Measurements from ENCODE around the gene LPP.
A peak's percentile ranks its signal among the peaks of the same experiment; 100 is the strongest.

The LPP gene

DNA sequence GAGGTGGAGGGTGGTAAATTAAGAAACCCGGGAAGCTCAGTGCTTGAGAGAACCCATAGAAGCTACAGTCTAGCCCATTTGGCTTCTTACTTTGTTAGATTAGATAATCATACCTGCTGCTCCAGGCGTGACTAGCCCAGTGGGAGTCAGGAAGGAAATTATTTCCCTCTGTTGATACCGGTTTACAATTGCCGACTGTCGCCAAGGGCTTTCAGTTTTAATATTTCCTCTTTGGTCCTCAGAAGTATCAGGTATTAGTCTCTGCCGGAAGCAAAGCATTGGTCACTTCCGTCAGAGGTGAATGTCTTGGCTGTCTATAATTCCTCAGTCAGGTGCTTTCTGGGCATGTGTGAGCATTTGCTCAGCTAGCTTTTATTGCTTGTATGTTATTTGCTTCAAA is 75.2 kb downstream of the LPP start:
- DNase-seq: no peak

DNA sequence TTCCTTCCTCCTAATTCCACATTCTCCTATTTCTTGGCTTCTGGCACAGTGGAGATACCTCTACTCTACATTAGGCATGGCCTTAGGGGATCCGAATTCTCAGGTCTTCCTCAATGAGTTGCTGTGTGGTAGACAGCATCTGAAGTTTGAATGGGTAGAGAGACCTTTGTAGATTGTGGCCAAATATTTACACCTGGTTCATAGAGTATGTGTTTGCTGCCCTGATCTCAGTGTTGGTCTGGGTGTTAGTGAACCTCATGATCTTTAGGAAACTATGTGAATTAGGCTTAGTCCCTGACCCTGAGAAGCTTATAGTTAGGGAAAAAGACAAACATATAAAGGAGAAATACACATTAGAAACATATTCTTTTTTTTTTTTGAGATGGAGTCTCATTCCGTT is 75.8 kb downstream of the LPP start:
- no peak for DNase-seq

DNA sequence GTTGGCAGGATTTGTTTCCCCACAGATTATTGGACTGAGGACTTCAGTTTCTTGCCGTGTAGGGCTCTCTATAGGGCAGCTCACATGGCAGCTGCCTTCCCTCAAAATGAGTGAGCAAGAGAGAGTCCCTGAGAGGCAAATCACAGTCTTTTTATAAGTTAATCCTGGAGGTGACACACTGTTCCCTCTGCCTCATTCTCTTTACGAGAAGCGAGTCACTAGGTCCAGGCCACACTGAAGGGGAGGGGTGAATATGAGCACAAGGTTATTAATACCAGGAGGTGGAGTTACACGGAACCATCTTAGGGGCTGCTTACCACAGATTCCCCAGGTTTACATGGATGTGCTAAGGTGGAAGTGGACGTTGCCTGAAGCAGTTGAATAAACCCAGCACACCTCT is 77.0 kb downstream of the LPP start:
- no peak for DNase-seq

DNA sequence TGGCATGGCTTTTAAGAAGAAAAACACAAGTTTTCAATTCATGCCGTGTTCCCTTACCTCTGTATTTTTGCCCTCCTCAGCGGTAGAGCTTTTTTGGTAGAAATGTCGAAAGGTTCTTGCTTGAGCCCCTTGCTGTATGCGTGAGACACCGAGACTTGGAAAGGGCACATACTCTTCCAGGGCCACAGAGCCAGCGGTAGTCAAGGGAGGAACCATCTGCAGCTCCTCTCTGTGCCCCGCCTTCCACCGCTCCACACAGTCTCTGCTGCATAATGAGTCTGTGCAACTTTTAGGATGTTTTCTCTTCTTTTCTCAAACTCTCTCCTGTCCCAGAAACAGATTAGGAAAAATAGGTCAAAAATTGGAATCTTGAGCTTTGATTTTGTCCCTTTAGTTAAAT is 77.5 kb downstream of the LPP start:
- DNase-seq: no peak

DNA sequence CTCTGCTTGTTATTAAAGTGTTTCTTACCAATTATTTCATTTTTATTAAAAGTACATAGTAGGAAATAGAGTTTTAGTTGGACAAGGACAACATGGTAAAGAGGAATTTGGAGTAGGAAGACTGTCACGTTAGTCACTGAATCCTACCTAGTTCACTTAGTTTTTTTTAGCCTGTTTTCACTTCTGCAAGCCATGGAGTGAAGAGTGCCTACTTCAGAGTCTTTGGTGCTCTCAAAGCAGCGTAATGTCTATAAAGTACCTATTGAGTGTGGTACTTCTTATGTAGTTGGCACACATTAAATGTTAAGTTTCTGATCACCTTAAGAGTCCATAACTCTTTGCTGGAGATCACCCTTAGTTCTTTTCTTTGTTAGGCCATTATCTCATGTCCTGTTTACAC is 78.7 kb downstream of the LPP start:
- no peak for DNase-seq

DNA sequence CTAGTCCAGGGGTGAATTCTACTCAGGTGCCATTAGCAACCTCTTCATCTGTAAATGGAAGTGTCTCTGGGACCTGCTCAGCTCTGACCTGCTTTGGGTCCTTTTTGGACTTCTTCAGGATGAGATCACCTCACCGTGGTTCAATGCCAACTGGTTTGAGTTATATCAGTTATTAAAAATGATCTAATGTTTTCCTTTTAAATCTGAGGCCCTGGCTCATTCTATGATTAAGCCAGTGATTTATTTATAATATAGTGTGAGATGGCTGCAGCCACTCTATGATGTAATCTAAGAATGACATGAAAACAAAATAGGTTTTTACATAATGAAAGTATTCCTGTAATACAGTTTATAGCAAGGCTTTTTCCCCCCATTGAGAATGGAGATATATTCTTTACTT is 79.4 kb downstream of the LPP start:
- DNase-seq: no peak

DNA sequence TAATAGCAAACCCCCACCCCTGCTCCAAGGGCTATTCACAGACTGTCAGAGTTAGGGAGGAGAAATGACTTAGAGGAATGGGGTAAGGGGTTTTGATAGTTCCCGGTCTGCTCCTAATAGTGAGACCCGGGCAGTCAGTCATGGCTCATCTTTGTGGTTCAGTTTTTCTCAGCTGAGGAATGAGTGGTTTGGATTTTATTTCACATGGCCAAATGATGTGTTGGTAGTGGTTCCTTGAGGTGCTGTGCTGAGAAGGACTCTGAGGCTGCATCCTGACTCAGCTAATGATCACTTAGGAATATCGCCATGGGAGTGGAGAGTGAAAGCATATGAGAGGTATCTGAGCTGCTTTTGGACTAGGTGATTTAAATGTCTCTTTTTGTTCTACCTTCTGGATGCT is 80.2 kb downstream of the LPP start:
- no peak for DNase-seq

DNA sequence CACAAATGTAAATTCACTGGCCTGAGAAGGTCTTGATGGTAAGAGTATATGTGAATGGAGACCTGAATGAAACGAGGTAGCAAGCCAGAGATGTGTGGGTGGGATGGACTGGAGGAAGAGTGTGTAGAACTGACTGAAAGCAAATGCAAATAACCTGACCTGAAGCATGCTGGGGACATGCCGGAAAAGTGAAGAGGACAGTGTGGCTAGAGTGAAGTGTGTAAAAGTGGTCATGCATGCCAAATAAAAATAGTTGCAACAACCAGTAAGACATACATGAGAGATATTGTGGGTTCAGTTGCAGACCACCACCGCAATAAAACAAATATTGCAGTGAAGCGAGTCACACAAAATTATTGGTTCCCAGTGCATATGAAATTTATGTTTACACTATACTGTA is 82.3 kb downstream of the LPP start:
- DNase-seq: no peak

DNA sequence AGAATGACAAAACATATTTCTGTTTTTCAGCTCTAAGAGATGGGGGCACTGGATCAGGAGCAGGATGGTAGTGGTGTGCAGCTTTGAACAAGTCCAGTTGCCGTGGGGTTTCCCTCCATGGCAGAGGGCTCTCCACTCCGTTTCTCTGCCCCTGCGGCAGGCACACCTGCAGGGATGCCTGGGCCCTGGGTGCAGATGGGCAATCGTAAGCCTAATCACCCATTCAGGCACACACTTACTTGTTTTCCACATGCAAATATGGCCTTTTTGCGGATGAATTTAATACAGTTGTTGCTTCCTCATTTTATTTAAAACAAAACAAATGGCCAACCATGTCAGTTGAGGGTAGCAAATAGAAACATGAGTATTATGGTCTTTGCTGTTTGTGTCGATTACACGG is 85.1 kb downstream of the LPP start:
- no peak for DNase-seq

DNA sequence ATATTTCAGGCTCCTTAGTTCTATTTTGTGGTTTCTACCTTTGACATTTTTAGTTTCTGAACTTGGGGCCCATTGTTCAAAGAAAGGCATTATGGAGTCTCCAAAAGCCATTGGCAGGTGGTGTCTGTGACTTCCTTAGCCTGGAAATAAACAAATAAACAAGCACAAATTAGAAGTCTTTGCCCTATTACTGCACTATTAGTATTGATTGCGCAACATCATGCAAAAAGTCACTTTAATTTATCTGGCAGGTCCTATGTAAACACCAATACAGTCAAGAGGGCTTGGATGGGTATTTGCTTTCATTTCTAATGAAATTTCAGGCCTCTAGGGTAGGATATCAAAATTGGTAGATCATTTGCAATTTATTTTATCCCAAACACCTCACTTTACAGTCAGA is 85.6 kb downstream of the LPP start:
- no peak for DNase-seq

DNA sequence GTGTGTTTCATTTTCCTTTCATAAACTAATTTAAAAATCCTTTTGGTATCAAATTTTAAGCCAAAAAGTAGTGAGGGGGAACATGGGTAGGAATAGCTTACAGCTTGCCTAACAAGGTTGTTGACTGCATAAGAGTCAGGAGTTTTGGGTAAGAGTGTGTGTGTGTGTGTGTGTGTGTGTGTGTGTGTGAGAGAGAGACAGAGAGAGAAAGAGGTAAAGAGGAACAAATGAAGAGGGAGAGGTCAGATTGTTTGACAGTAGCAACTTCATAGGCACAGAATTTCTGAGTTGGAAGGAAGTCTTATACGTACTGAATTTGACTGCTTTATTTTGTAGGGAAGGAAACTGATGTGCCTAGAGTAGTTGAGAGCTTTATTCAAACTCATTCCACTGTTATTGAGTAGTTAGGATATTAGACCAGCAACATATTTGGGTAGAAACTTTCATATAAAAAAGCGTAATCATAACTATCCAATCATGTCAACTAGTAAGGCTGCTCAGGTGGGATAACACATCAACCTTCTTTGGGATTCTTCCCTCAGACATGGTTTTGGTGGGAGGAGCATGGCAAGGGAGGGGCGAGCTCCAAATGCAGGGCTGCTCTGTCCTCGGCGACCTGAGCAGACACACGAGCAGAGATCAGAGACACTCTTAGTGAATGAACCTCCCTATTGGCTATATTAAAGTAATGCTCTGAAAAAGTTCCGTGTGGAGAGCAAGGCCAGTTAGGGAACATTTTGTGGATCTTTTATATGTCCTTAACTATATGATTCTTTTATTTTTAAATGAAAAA is 86.4 kb downstream of the LPP start:
- peak; percentile 24 for DNase-seq

DNA sequence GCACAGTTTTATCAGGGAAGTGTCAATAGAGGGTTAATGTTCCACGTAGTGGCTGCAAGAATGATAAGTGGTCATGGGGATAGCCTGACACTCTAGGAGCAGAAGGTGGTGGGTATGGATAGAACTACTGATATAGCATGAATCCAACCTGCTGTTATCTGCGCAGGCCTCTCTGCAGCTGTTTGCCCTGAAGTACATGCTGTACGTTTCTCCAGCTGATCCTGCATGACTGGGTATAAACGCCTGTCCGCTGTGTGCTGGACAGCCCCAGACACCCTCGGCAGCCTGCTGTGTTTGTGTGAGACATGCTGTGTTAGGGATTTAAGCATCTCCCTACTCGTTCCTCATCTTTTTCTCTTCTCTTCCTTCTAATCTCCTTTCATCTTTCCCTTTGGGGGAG is 87.1 kb downstream of the LPP start:
- peak; percentile 90 for DNase-seq

DNA sequence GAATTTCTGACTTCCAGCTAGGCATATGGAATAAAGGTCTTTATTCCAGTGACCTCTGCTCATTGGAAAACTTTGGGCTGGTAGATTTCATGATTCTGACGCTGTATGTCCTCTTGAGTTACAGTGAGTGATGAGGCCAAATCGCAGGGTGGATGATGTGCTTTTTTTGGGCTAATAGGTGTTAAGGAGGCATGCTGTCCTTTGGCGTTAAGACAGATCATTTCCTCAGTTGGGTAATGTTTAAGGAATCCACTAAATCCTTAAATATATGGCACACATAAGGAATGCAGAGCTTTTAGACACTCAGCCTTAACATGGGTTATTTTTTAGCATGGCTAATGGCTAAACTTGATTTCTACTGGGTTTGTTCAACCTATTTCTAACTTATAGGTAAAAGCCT is 87.9 kb downstream of the LPP start:
- no peak for DNase-seq

DNA sequence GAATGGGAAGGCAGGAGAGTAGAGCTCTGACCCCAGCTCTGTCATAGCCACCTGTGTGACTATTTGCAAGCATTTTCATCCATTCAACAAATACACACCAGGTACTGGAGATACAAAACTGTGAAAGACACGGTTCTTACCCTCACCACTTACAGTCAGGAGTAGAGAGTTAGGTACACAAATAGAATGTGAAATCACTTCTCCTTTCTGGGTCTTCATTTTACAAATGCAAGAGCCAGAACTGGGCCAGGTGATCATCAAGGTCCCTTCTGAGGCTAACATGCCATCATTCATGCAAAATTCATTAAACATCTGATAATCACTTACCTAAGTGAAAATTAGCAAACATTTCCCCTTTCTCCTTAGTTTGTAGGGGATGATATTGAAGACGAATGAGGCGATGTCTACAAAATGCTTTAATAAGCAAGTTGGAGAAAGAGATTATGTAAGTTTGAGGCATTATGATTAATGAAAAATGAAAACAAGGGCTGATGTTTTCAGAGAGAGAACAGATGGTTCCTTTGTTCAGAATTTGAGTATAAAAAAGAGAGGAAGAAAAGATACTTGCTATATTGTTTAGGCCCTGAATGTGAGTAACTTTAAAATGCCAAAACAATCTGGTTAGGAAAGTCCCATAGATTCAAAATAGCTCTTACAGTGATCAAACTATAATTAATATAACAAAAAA is 88.6 kb downstream of the LPP start:
- no peak for DNase-seq

DNA sequence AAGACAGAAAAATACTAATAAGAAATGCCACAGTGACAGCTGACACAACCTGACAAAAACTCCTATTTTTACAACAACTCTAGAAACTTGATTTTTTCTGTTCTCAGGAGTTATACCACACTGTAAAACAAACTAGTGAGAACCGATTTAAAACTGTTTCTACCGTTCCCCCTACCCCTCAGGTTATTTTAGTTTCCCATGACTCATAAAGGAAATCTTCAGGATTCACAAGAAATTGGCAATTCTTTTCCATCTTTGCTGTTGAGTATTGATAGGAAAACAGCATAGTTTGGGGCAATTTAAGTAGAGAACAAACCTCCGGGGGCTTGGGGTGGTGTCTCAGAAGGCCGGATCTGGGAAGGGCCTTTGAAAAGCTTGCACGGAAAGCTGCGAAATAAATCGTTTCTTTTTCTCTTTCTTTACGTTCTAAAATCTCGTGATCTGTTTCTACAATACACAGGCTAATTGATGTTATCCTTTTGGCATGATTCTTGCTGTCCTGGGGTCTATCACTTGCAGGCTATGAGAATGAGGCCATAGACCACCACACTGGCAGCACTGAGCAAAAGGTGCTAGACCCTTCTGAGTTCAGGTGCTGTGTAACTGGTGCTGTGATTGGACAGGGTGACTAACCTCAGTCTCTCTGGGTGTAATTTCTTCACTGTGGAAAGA is 89.3 kb downstream of the LPP start:
- no peak for DNase-seq

DNA sequence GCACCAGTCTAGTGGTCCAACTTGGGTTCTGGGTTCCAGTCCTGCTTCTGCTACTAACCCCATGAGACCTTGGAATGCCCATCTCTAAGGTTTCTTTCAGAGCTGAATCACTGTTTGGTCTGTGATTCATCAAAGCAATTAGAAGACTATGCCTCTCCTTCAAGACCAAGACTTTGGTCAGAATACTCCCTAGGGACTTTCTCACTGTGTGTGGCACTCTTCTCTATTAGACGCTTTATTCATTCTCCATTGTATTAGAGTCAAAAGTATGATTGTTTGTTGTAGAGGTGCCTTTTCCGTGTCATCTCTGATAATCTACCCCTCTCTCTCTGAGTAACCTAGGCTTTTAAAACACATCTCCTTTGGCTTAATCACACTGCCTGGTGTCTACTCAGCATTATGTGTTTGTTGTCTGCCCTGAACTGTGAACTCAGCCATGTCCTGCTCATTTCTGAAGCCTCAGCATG is 90.5 kb downstream of the LPP start:
- DNase-seq: no peak

DNA sequence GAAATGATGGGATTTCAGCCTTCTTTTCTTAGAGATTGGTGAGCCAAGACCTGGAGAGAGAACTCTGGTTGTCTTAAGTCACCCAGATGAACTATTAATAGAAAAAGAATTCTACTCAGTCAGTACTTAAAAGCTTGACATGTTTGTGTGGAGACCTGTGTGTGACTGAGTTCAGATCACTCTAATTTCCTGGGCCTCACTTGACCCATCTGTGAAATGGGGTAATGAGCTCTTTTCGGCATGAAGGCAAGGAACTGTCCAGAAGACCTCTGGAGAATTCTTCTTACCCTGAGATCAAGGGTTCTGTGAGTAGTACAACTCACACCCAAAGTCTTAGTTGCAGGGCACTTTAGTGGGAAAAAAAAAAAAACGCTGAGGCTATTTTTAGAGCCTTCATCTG is 92.9 kb downstream of the LPP start:
- no peak for DNase-seq

DNA sequence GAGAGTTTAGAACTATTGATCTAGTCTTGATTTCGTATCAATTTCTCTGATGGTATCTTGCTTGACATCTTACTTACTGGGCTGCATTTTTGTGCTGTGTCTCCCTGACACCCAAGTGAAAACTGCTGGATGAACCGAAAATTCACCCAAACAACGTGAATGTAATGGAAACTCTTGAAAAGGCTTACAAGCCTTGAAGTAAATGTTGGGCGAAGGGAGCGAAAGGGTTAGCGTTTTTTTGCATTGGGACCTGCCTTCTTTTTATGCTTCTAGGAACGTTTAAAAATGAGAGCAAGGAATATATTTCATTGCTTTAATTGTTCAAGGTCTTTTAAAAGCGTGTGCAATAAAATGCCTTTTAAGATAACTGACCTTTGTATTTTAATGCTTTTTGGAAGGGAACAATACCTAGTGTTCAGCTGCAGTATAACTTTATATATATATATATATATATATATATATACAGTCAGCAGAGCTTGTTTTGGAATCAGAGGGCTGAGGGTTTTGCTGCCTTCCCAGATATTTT is 94.1 kb downstream of the LPP start:
- no peak for DNase-seq

DNA sequence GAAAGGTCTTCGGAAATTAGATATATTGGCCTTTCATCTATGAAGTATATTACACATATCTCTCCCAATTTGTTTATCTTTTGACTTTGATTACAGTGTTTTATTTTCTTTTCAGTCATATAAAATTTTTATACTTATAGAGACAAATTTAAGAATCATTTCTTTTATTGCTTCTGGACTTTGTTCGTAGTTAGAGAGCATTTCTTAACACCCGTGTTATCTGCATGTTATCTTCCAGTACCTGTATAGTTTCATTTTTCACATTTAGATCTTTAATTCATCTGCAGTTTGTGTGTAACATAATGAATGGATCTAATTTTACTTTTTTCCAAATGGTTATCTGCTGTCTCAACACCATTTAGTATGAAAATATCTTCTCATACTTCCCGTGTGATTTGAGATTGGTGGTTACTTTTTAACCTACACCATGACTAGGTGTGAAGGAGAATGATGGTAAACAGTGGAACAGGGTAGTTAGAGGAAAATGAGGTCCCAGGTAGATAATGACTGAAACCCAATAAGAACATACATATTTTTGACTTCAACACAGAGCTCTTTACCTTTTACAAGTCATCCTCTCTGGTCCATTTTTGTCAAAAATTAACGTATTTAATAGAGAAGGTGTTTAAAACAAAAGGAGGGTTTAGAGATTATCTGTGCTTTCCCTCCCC is 99.3 kb downstream of the LPP start:
- no peak for DNase-seq

DNA sequence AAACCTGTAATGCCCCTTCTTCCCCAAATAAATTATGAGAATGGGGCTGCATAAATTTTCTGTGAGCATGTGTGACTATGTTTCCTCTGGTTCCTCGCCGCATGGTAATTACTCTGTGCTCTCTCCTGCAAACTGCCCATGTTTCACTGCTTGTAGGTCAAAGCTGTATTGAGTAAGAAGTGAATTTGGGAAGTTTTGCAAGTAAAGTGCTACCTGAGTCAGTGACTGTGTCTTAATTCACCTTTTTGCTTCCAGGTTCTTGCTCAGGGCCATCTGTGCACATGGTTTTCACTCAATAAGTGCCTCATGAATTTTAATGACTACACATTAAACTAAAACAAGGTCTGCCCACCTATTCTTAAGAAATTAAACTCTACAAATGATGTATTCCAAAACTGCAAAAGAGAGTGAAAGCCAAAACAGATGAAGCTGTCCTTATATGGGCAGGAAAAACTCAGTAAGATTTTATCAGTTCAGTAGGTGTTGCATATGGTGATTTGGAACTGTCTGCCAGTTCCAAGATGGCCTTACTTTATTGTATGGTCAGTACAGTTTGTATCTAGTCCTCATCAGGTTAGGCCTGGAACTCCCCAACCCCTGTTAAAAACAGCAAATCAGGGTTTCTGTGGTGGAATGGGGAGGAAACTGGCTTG is 100.0 kb downstream of the LPP start:
- no peak for DNase-seq

DNA sequence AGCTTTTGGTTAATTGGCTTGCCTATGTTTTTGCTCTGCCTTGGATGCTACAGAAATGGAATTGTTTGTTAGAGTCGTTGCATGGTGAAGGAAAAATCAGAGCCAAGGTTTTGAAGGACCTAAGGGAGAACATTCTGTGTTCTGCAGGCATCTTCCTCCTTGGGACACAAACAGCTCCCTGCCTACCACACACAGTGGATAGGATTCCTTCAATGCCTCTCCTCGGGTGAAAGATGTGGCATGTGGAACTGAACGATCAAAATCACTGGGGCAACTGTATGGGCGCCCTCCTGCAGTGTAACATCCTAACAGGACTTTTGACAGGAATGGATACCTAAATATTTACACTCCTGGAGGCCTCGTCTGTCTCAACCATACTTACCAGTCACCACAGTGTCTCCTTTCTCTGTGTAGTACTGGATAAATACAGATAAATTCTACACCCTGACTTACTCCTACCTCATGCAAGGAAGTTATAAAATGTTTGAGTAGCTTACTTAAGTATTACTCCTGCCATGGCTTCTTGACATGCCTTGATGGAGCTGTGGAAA is 100.6 kb downstream of the LPP start:
- DNase-seq: no peak

DNA sequence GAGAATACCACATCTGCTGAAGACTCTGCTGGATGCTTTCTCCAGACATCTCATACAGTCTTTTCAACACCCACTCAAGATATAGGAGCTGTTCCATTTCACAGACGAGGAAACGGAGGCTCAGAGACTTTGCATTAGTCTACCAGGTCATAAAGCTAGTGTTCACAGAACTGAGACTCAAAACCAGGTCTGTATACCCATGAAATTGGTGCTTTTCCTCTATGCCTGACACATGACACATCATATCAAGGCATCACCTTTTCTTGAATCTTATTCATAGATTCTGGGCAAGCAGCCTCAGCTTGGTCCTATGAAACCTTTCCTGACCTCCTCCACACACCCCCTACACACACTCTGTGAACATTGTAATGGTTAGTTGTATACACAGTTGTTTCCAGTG is 101.2 kb downstream of the LPP start:
- no peak for DNase-seq

DNA sequence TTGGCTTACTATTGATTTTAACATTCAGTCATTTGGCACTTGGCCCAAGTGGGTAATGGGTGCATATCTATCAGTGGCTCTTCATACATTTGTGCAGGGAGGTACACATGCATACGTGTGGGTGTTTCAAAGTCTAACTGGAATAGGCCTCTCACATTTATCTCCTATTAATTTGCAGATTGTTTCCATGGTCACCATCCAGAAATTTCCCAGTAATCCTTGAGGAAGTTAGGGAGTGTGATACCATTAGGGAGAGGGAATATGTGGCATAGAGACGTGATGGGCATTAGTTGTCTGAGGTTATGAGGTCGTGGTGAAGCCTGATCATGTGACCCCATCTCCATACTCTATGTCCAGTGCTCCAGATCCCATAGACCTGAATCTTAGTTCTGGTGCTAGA is 102.8 kb downstream of the LPP start:
- no peak for DNase-seq
